ENCODE data around the gene ATXN7. TPM values are rescaled to one million over a fixed set of nuclear protein-coding genes. Genes with fewer than 3 reads are reported as not detected.

ATXN7 gene
- total and polyA plus RNA-seq, 4 donors, result 2.8 to 13.6 (median 5.6) TPM

GRCh38 chr3:63980019-63980418 is 116.4 kb downstream of the ATXN7 start:
- Histone ChIP-seq H3K27me3 (ENCODE audit: control insufficient read depth in 4 of 4, insufficient read depth in 4 of 4, low read length in 3 of 4) (no peaks in the 10 kb centered on the region), H3K4me1 (ENCODE audit: control insufficient read depth in 4 of 4, insufficient read depth in 4 of 4, low read length in 3 of 4) (peaks cover 4 to 42% (median 18%) of the 10 kb centered on the region in 4 donors), H3K27ac (ENCODE audit: low read depth in 1 of 2, low read length in 2 of 2) (no peak overlapping the region), H3K4me3 (ENCODE audit: low read depth in 1 of 3, low read length in 3 of 3) (no peak overlapping the region), H3K9me3 (ENCODE audit: control insufficient read depth in 4 of 4, low read length in 3 of 4) (no peaks in the 10 kb centered on the region), H3K9ac (ENCODE audit: low read depth in 1 of 2, low read length in 2 of 2) (no peak overlapping the region), H3K36me3 (ENCODE audit: control insufficient read depth in 4 of 4, insufficient read depth in 3 of 4, low read depth in 1 of 4, low read length in 3 of 4) (peaks cover 6 to 19% (median 18%) of the 10 kb centered on the region in 4 donors)
- TF ChIP-seq YY1 (IDR thresholded peaks at IDR 0.05) (no peak), SP1 (IDR thresholded peaks at IDR 0.05) (no peak), JUND (IDR thresholded peaks at IDR 0.05) (no peak), FOXA2 (IDR thresholded peaks at IDR 0.05) (no peak), EGR1 (IDR thresholded peaks at IDR 0.05; ENCODE audit: low read depth in 2 of 2) (no peak), RAD21 (IDR thresholded peaks at IDR 0.05) (no peak), TAF1 (conservative IDR thresholded peaks at IDR 0.05) (no peak), FOXA1 (IDR thresholded peaks at IDR 0.05) (no peak), NR2F2 (IDR thresholded peaks at IDR 0.05) (no peak)
- TF ChIP-seq, protein P1, sequence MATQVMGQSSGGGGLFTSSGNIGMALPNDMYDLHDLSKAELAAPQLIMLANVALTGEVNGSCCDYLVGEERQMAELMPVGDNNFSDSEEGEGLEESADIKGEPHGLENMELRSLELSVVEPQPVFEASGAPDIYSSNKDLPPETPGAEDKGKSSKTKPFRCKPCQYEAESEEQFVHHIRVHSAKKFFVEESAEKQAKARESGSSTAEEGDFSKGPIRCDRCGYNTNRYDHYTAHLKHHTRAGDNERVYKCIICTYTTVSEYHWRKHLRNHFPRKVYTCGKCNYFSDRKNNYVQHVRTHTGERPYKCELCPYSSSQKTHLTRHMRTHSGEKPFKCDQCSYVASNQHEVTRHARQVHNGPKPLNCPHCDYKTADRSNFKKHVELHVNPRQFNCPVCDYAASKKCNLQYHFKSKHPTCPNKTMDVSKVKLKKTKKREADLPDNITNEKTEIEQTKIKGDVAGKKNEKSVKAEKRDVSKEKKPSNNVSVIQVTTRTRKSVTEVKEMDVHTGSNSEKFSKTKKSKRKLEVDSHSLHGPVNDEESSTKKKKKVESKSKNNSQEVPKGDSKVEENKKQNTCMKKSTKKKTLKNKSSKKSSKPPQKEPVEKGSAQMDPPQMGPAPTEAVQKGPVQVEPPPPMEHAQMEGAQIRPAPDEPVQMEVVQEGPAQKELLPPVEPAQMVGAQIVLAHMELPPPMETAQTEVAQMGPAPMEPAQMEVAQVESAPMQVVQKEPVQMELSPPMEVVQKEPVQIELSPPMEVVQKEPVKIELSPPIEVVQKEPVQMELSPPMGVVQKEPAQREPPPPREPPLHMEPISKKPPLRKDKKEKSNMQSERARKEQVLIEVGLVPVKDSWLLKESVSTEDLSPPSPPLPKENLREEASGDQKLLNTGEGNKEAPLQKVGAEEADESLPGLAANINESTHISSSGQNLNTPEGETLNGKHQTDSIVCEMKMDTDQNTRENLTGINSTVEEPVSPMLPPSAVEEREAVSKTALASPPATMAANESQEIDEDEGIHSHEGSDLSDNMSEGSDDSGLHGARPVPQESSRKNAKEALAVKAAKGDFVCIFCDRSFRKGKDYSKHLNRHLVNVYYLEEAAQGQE (IDR thresholded peaks at IDR 0.05), result no peak
- DNase-seq (ENCODE audit: low spot score), result no peak
- 91% methylated on average over 2 of the region's 2 CpGs for WGBS

- Histone ChIP-seq H3K4me1 (ENCODE audit: control insufficient read depth in 4 of 4, insufficient read depth in 4 of 4, low read length in 3 of 4) (peaks cover 4 to 36% (median 15%) of the 10 kb centered on the region in 4 donors), H3K9me3 (ENCODE audit: control insufficient read depth in 4 of 4, low read length in 3 of 4) (no peaks in the 10 kb centered on the region), H3K36me3 (ENCODE audit: control insufficient read depth in 4 of 4, insufficient read depth in 3 of 4, low read depth in 1 of 4, low read length in 3 of 4) (peaks cover 6 to 28% (median 22%) of the 10 kb centered on the region in 4 donors), H3K27me3 (ENCODE audit: control insufficient read depth in 4 of 4, insufficient read depth in 4 of 4, low read length in 3 of 4) (no peaks in the 10 kb centered on the region), H3K27ac (ENCODE audit: low read depth in 1 of 2, low read length in 2 of 2) (peak overlapping the region in 1 of 2 donors; percentile 42), H3K9ac (ENCODE audit: low read depth in 1 of 2, low read length in 2 of 2) (no peak overlapping the region), H3K4me3 (ENCODE audit: low read depth in 1 of 3, low read length in 3 of 3) (no peak overlapping the region)
- no peak for DNase-seq (ENCODE audit: low spot score)
- TF ChIP-seq HNF4A (conservative IDR thresholded peaks at IDR 0.05) (peak in 1 of 2 donors; percentile 47), FOXA2 (IDR thresholded peaks at IDR 0.05) (peak; percentile 4), FOXA1 (IDR thresholded peaks at IDR 0.05) (no peak), RXRA (IDR thresholded peaks at IDR 0.05) (peak in 1 of 2 donors; percentile 40)
- 62% methylated on average over 8 of the region's 8 CpGs for WGBS
Observed at GRCh38 chr3:63980830-63981498, 117.3 kb downstream of the ATXN7 start.

DNA sequence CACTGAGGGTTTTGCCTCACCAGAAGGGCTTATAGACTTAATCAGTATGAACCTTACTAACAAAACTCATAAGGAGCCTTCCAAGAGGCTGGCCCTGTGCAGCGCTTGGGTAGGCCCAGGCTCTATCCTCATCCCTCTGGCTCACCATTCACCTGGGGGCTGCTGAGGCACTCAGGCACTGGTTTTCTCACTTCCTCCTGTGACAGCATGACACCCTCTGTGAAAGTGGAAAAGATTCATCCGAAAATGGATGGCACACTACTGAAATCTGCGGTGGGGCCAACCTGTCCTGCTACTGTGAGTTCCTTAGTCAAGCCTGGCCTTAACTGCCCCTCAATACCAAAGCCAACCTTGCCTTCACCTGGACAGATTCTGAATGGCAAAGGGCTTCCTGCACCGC is 118.3 kb downstream of the ATXN7 start:
- Histone ChIP-seq H3K9ac (ENCODE audit: low read depth in 1 of 2, low read length in 2 of 2) (no peak overlapping the region), H3K9me3 (ENCODE audit: control insufficient read depth in 4 of 4, low read length in 3 of 4) (no peaks in the 10 kb centered on the region), H3K4me3 (ENCODE audit: low read depth in 1 of 3, low read length in 3 of 3) (no peak overlapping the region), H3K27me3 (ENCODE audit: control insufficient read depth in 4 of 4, insufficient read depth in 4 of 4, low read length in 3 of 4) (no peaks in the 10 kb centered on the region), H3K36me3 (ENCODE audit: control insufficient read depth in 4 of 4, insufficient read depth in 3 of 4, low read depth in 1 of 4, low read length in 3 of 4) (peaks cover 6 to 32% (median 26%) of the 10 kb centered on the region in 4 donors), H3K4me1 (ENCODE audit: control insufficient read depth in 4 of 4, insufficient read depth in 4 of 4, low read length in 3 of 4) (peaks cover 2 to 27% (median 14%) of the 10 kb centered on the region in 4 donors), H3K27ac (ENCODE audit: low read depth in 1 of 2, low read length in 2 of 2) (no peak overlapping the region)
- 92% methylated on average over 4 of the region's 4 CpGs for WGBS
- TF ChIP-seq GABPA (IDR thresholded peaks at IDR 0.05 in 1 of 2, conservative IDR thresholded peaks at IDR 0.05 in 1 of 2) (no peak), TAF1 (conservative IDR thresholded peaks at IDR 0.05) (no peak), NR2F2 (IDR thresholded peaks at IDR 0.05) (no peak), FOXA2 (IDR thresholded peaks at IDR 0.05) (no peak), CTCF (IDR thresholded peaks at IDR 0.05; ENCODE audit: low read depth, low read length, missing input control) (no peak), MAX (IDR thresholded peaks at IDR 0.05) (no peak), YY1 (IDR thresholded peaks at IDR 0.05) (no peak), RXRA (IDR thresholded peaks at IDR 0.05) (no peak), JUND (IDR thresholded peaks at IDR 0.05) (no peak), SP1 (IDR thresholded peaks at IDR 0.05) (no peak), FOXA1 (IDR thresholded peaks at IDR 0.05) (no peak)
- TF ChIP-seq, protein P2, sequence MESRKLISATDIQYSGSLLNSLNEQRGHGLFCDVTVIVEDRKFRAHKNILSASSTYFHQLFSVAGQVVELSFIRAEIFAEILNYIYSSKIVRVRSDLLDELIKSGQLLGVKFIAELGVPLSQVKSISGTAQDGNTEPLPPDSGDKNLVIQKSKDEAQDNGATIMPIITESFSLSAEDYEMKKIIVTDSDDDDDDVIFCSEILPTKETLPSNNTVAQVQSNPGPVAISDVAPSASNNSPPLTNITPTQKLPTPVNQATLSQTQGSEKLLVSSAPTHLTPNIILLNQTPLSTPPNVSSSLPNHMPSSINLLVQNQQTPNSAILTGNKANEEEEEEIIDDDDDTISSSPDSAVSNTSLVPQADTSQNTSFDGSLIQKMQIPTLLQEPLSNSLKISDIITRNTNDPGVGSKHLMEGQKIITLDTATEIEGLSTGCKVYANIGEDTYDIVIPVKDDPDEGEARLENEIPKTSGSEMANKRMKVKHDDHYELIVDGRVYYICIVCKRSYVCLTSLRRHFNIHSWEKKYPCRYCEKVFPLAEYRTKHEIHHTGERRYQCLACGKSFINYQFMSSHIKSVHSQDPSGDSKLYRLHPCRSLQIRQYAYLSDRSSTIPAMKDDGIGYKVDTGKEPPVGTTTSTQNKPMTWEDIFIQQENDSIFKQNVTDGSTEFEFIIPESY (IDR thresholded peaks at IDR 0.05), result no peak
- TF ChIP-seq, protein P3, sequence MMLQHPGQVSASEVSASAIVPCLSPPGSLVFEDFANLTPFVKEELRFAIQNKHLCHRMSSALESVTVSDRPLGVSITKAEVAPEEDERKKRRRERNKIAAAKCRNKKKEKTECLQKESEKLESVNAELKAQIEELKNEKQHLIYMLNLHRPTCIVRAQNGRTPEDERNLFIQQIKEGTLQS (IDR thresholded peaks at IDR 0.05), result no peak
- DNase-seq (ENCODE audit: low spot score), result no peak

All from liver (tissue), 9 donors.